ENCODE results near the gene SLC26A8. TPM values are rescaled to one million over a fixed set of nuclear protein-coding genes. Genes with fewer than 3 reads are reported as not detected.

The SLC26A8 gene
- total RNA-seq, 1 donor from 2014 or later = not detected

GRCh38 chr6:35900448-35900847 lies 124.0 kb downstream of the SLC26A8 start:
- TF ChIP-seq CTCF (IDR thresholded peaks at IDR 0.05; ENCODE audit: insufficient read depth, low read length, severe bottlenecking) = no peak
- H3K36me3 ChIP-seq (ENCODE audit: control insufficient read depth, insufficient read depth, low read length) = peaks cover 2% of the 10 kb centered on the region
- no peaks in the 10 kb centered on the region for H3K27me3 ChIP-seq (ENCODE audit: control insufficient read depth, insufficient read depth, low read length)
- FAIRE-seq (no peak), DNase-seq (ENCODE audit: low read depth) (no peak)
- H3K4me3 ChIP-seq (ENCODE audit: low read depth, low read length) = no peak overlapping the region

- FAIRE-seq (no peak), DNase-seq (ENCODE audit: low read depth) (no peak)
- no peak for TF ChIP-seq CTCF (IDR thresholded peaks at IDR 0.05; ENCODE audit: insufficient read depth, low read length, severe bottlenecking)
- no peak overlapping the region for H3K4me3 ChIP-seq (ENCODE audit: low read depth, low read length)
- H3K36me3 ChIP-seq (ENCODE audit: control insufficient read depth, insufficient read depth, low read length) = peaks cover 2% of the 10 kb centered on the region
- no peaks in the 10 kb centered on the region for H3K27me3 ChIP-seq (ENCODE audit: control insufficient read depth, insufficient read depth, low read length)
Measured at GRCh38 chr6:35898003-35898402, 126.4 kb downstream of the SLC26A8 start.

- Histone ChIP-seq H3K36me3 (ENCODE audit: control insufficient read depth, insufficient read depth, low read length) (peaks cover 2% of the 10 kb centered on the region), H3K27me3 (ENCODE audit: control insufficient read depth, insufficient read depth, low read length) (no peaks in the 10 kb centered on the region), H3K4me3 (ENCODE audit: low read depth, low read length) (no peak overlapping the region)
- no peak for TF ChIP-seq CTCF (IDR thresholded peaks at IDR 0.05; ENCODE audit: insufficient read depth, low read length, severe bottlenecking)
- FAIRE-seq (no peak), DNase-seq (ENCODE audit: low read depth) (no peak)
Measured at GRCh38 chr6:35897486-35897885, 127.0 kb downstream of the SLC26A8 start.

- FAIRE-seq = no peak
- peaks cover 2% of the 10 kb centered on the region for H3K36me3 ChIP-seq (ENCODE audit: control insufficient read depth, insufficient read depth, low read length)
- no peaks in the 10 kb centered on the region for H3K27me3 ChIP-seq (ENCODE audit: control insufficient read depth, insufficient read depth, low read length)
- H3K4me3 ChIP-seq (ENCODE audit: low read depth, low read length) = no peak overlapping the region
- no peak for DNase-seq (ENCODE audit: low read depth)
- TF ChIP-seq CTCF (IDR thresholded peaks at IDR 0.05; ENCODE audit: insufficient read depth, low read length, severe bottlenecking) = no peak
Measured at GRCh38 chr6:35897036-35897435, 127.4 kb downstream of the SLC26A8 start.

GRCh38 chr6:35896228-35896627 lies 128.2 kb downstream of the SLC26A8 start:
- no peak for TF ChIP-seq CTCF (IDR thresholded peaks at IDR 0.05; ENCODE audit: insufficient read depth, low read length, severe bottlenecking)
- peaks cover 2% of the 10 kb centered on the region for H3K36me3 ChIP-seq (ENCODE audit: control insufficient read depth, insufficient read depth, low read length)
- H3K27me3 ChIP-seq (ENCODE audit: control insufficient read depth, insufficient read depth, low read length) = no peaks in the 10 kb centered on the region
- H3K4me3 ChIP-seq (ENCODE audit: low read depth, low read length) = no peak overlapping the region
- DNase-seq (ENCODE audit: low read depth) (no peak), FAIRE-seq (no peak)

- Histone ChIP-seq H3K4me3 (ENCODE audit: low read depth, low read length) (no peak overlapping the region), H3K27me3 (ENCODE audit: control insufficient read depth, insufficient read depth, low read length) (no peaks in the 10 kb centered on the region), H3K36me3 (ENCODE audit: control insufficient read depth, insufficient read depth, low read length) (peaks cover 2% of the 10 kb centered on the region)
- DNase-seq (ENCODE audit: low read depth) = peak; percentile 83
- FAIRE-seq = no peak
- TF ChIP-seq CTCF (IDR thresholded peaks at IDR 0.05; ENCODE audit: insufficient read depth, low read length, severe bottlenecking) = no peak
Measured at GRCh38 chr6:35895560-35895959, 128.9 kb downstream of the SLC26A8 start.
